Right atrium auricular region (tissue), 2 donors: ENCODE data around the gene FGF14. TPM values are rescaled to one million over a fixed set of nuclear protein-coding genes. Genes with fewer than 3 reads are reported as not detected.

Experiments
- DNase-seq: peaks from one replicate; pipeline ENCODE4 v3.0.0-alpha.2; 2019; ENCODE audit warnings: low spot score
- H3K27ac ChIP-seq, 2 donors: fragments of 200-600 bp; sonication (generic); 1 replicate in 1 of 2; 2 replicates in 1 of 2; pipeline ENCODE4 v1.5.1; 2016 to 2019
- H3K27me3 ChIP-seq, 2 donors: fragments of 200-600 bp; sonication (generic); one replicate each; pipeline versions ENCODE4 v1.5.1 to v1.6.0; 2017 to 2019
- H3K36me3 ChIP-seq: fragments of 200-600 bp; sonication (generic); one replicate; pipeline ENCODE4 v1.5.1; 2016
- H3K4me1 ChIP-seq, 2 donors: fragments of 200-600 bp; sonication (generic); one replicate each; pipeline versions ENCODE4 v1.5.1 to v1.6.0; 2017 to 2019
- H3K4me3 ChIP-seq, 2 donors: fragments of 200-600 bp; sonication (generic); 1 replicate in 1 of 2; 2 replicates in 1 of 2; pipeline ENCODE4 v1.5.1; 2017 to 2019; ENCODE audit warnings: mild to moderate bottlenecking in 1 of 2, moderate library complexity in 1 of 2
- H3K9me3 ChIP-seq, 2 donors: fragments of 200-600 bp; sonication (generic); one replicate each; pipeline ENCODE4 v1.5.1; 2019
- total RNA-seq, 2 donors: library from RNA; depleted of rRNA; stranded (reverse); fragments of >200 nt; gene quantifications; one replicate each; pipeline ENCODE4 v1.1.0, GENCODE V29; 2016
- TF ChIP-seq, protein P1 (sequence below), 2 donors: fragments of 200-600 bp; sonication (generic); IDR thresholded peaks; one replicate each; pipeline ENCODE4 v1.5.1; 2019; ENCODE audit warnings: antibody characterized with exemption in 2 of 2

The FGF14 gene
- total RNA-seq, 2 donors from 2014 or later: 1.3 to 1.7 TPM

DNA sequence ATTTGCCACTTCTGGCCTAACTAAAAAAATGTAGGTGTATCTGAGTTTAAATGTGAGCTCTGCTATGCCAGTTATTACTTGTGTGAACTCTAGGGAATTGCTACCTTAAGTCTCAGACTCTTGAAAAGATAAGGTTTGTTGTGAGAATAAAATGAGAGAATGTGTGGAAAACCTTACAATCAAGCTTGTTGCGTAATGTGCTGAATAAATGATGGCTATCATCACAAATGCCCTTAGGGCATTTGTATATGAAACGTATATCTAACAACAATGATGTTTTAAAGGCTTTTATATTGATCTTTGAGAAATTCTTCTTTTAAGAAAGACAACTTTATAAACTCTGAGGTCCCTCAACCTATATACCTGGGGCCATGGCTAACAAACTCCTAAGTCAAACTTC is 564.6 kb downstream of the FGF14 start:
- Histone ChIP-seq H3K27me3 (no peaks in the 10 kb centered on the region), H3K4me3 (no peak overlapping the region), H3K36me3 (no peaks in the 10 kb centered on the region), H3K4me1 (no peaks in the 10 kb centered on the region), H3K27ac (no peak overlapping the region), H3K9me3 (no peaks in the 10 kb centered on the region)
- TF ChIP-seq, protein P1, sequence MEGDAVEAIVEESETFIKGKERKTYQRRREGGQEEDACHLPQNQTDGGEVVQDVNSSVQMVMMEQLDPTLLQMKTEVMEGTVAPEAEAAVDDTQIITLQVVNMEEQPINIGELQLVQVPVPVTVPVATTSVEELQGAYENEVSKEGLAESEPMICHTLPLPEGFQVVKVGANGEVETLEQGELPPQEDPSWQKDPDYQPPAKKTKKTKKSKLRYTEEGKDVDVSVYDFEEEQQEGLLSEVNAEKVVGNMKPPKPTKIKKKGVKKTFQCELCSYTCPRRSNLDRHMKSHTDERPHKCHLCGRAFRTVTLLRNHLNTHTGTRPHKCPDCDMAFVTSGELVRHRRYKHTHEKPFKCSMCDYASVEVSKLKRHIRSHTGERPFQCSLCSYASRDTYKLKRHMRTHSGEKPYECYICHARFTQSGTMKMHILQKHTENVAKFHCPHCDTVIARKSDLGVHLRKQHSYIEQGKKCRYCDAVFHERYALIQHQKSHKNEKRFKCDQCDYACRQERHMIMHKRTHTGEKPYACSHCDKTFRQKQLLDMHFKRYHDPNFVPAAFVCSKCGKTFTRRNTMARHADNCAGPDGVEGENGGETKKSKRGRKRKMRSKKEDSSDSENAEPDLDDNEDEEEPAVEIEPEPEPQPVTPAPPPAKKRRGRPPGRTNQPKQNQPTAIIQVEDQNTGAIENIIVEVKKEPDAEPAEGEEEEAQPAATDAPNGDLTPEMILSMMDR (IDR thresholded peaks at IDR 0.05): no peak
- no peak for DNase-seq

DNA sequence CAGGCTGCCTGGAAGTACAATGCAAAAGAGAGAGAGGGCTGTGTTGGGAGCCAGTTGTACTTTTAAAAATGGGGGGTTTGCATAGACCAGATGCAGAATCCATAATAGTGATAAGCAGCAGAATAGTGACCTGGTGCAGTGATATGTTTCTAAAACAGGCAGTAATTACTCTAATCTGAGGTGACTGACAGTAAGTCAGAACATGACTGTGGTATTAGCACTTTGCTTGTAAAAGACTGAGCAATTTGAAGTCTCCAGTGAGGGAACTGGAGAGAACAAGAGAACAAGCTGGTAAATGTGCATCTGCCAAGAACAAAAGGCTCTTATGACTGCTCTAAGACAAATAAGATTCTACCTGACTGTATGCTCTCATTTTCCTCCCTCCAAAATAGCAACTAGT is 565.9 kb downstream of the FGF14 start:
- Histone ChIP-seq H3K4me1 (no peaks in the 10 kb centered on the region), H3K36me3 (no peaks in the 10 kb centered on the region), H3K27ac (no peak overlapping the region), H3K4me3 (no peak overlapping the region), H3K9me3 (peaks cover 0 to under 1% of the 10 kb centered on the region in 2 donors), H3K27me3 (no peaks in the 10 kb centered on the region)
- TF ChIP-seq, protein P1 (IDR thresholded peaks at IDR 0.05): no peak
- DNase-seq: no peak

DNA sequence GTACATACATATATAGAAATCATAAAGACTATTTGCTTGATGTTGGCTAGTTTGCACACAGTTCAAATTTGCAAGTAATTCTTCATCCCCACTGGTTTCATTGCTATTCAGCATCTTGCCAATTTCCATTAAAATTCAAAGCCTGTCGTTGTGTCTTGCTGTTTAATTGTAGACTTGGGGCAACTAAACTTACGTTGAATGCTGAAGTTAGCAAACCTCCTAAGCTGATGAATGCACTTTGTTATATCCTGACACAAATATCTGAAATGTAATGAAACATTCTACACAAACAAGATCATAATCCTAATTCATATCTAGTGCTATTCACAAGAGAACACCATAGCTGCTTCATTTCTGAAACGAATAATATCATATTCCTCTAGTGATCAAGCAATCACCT is 568.2 kb downstream of the FGF14 start:
- TF ChIP-seq, protein P1 (IDR thresholded peaks at IDR 0.05): no peak
- H3K27ac ChIP-seq: no peak overlapping the region
- no peak overlapping the region for H3K4me3 ChIP-seq
- no peaks in the 10 kb centered on the region for H3K27me3 ChIP-seq
- DNase-seq: no peak
- H3K36me3 ChIP-seq: no peaks in the 10 kb centered on the region
- peaks cover 0 to 3% of the 10 kb centered on the region in 2 donors for H3K9me3 ChIP-seq
- no peaks in the 10 kb centered on the region for H3K4me1 ChIP-seq

DNA sequence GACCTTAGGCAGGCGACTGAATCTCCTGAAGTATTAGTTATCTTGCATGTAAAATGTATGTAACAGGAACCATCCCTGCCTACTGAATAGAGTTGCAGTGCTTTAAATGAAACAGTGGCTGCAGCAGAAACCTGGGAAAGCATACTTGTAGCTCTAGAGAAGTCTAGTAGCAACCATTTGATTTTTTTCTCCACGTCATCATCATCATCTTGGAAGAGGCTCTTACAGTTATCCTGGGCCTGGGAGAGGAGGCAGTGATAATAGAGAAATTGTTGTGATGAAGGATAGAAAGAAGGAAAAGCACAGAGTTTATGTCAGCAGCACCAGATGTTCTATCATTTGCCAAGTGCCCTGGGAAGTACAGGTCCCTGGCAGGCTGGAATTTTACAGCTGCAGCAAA is 571.8 kb downstream of the FGF14 start:
- no peak for DNase-seq
- TF ChIP-seq, protein P1 (IDR thresholded peaks at IDR 0.05): no peak
- Histone ChIP-seq H3K36me3 (no peaks in the 10 kb centered on the region), H3K27me3 (no peaks in the 10 kb centered on the region), H3K27ac (no peak overlapping the region), H3K9me3 (peaks cover 0 to 3% of the 10 kb centered on the region in 2 donors), H3K4me3 (no peak overlapping the region), H3K4me1 (no peaks in the 10 kb centered on the region)

DNA sequence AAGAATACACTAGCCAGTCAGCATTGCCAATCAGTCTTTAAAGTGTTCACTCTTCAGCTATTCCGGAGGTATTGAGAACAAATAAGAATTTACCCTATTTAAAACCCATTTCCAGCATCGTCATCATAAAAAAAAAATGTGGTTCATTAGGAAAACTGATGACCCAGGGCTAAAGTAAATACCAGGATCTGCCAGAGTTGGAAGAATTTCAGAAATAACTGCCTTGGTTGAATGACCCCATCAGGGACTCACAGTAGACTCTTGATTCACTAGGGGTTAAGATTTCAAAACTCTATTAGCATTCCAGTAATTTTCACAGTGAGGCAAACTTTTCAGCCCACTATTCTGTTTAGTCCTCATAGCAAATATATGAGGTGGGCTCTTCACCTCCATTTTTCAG is 572.4 kb downstream of the FGF14 start:
- Histone ChIP-seq H3K36me3 (no peaks in the 10 kb centered on the region), H3K4me3 (no peak overlapping the region), H3K4me1 (no peaks in the 10 kb centered on the region), H3K27me3 (no peaks in the 10 kb centered on the region), H3K9me3 (peaks cover 0 to 3% of the 10 kb centered on the region in 2 donors), H3K27ac (no peak overlapping the region)
- TF ChIP-seq, protein P1 (IDR thresholded peaks at IDR 0.05): no peak
- DNase-seq: no peak

DNA sequence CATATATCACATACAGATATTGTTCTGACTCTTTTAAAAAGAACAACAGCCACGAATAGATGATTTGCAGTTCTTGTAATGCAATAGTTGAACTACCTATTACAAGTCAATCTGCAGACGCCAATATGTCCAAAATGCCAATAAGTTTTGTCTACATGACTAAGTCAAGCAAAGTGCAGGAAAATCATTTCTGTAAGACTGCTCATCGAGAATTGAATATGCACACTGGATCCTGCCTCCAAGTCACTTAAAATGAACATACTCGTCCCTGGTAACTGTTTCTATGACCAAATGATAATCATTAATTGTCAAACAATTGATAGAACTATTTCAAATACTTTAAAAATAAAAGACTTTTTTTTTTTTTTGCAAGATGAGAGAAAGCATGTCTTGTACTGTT is 573.7 kb downstream of the FGF14 start:
- no peak overlapping the region for H3K4me3 ChIP-seq
- H3K27ac ChIP-seq: no peak overlapping the region
- H3K27me3 ChIP-seq: no peaks in the 10 kb centered on the region
- no peaks in the 10 kb centered on the region for H3K4me1 ChIP-seq
- H3K9me3 ChIP-seq: peaks cover 0 to 3% of the 10 kb centered on the region in 2 donors
- H3K36me3 ChIP-seq: no peaks in the 10 kb centered on the region
- TF ChIP-seq, protein P1 (IDR thresholded peaks at IDR 0.05): no peak
- DNase-seq: no peak
